Measurements from ENCODE around the gene PHKA1. TPM values are rescaled to one million over a fixed set of nuclear protein-coding genes. Genes with fewer than 3 reads are reported as not detected.

Gene PHKA1
- total and polyA plus RNA-seq, 4 donors: 0.57 to 5.5 (median 1.4) TPM

DNA sequence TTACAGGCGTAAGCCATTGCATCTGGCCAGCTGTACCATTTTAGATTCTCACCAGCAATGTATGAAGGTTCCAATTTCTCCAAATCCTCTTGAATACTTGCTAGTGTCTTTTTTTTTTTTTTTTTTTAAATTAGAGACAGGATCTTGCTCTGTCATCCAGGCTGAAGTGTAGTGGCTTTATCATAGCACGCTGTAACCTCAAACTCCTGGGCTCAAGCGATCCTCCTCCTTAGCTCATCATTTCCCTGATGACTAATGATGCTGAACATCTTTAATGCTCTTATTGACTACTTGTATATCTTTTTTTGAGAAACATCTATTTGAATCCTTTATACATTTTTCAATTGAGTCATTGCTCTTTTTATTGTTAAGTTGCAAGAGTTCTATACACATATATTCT, 181.7 kb downstream of the PHKA1 start:
- no peak overlapping the region for H3K4me3 ChIP-seq (ENCODE audit: low read depth in 1 of 3, low read length in 3 of 3)
- peaks cover 0 to 2% (median 0%) of the 10 kb centered on the region in 4 donors for H3K4me1 ChIP-seq (ENCODE audit: control insufficient read depth in 4 of 4, insufficient read depth in 4 of 4, low read length in 3 of 4)
- no peak for DNase-seq (ENCODE audit: low spot score)
- H3K36me3 ChIP-seq (ENCODE audit: control insufficient read depth in 4 of 4, insufficient read depth in 3 of 4, low read depth in 1 of 4, low read length in 3 of 4): no peaks in the 10 kb centered on the region
- no peaks in the 10 kb centered on the region for H3K9me3 ChIP-seq (ENCODE audit: control insufficient read depth in 4 of 4, low read length in 3 of 4)
- no peak for TF ChIP-seq RAD21 (IDR thresholded peaks at IDR 0.05)
- TF ChIP-seq, protein P1, sequence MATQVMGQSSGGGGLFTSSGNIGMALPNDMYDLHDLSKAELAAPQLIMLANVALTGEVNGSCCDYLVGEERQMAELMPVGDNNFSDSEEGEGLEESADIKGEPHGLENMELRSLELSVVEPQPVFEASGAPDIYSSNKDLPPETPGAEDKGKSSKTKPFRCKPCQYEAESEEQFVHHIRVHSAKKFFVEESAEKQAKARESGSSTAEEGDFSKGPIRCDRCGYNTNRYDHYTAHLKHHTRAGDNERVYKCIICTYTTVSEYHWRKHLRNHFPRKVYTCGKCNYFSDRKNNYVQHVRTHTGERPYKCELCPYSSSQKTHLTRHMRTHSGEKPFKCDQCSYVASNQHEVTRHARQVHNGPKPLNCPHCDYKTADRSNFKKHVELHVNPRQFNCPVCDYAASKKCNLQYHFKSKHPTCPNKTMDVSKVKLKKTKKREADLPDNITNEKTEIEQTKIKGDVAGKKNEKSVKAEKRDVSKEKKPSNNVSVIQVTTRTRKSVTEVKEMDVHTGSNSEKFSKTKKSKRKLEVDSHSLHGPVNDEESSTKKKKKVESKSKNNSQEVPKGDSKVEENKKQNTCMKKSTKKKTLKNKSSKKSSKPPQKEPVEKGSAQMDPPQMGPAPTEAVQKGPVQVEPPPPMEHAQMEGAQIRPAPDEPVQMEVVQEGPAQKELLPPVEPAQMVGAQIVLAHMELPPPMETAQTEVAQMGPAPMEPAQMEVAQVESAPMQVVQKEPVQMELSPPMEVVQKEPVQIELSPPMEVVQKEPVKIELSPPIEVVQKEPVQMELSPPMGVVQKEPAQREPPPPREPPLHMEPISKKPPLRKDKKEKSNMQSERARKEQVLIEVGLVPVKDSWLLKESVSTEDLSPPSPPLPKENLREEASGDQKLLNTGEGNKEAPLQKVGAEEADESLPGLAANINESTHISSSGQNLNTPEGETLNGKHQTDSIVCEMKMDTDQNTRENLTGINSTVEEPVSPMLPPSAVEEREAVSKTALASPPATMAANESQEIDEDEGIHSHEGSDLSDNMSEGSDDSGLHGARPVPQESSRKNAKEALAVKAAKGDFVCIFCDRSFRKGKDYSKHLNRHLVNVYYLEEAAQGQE (IDR thresholded peaks at IDR 0.05): no peak
- no peak overlapping the region for H3K9ac ChIP-seq (ENCODE audit: low read depth in 1 of 2, low read length in 2 of 2)
- no peak overlapping the region for H3K27ac ChIP-seq (ENCODE audit: low read depth in 1 of 2, low read length in 2 of 2)
- no peaks in the 10 kb centered on the region for H3K27me3 ChIP-seq (ENCODE audit: control insufficient read depth in 4 of 4, insufficient read depth in 4 of 4, low read length in 3 of 4)
- 98% methylated on average over 3 of the region's 3 CpGs for WGBS

Small RNA genes within 50 kb of the gene (small RNA-seq; reads per million reads assigned to genes)
- gene BX295541.1: not detected
- gene RF00012: not detected
- not detected for gene RNU1-112P

Other genes starting within 250 kb of the PHKA1 start
- gene HDAC8, start 141.5 kb downstream of the PHKA1 start, total RNA-seq: 10 to 100 TPM; 12.8 to 30.4 TPM
- gene HDAC8, start 141.5 kb downstream of the PHKA1 start, polyA plus RNA-seq: 10 to 100 TPM; 11.1 to 15.2 TPM
- gene DMRTC1B, start 62.6 kb upstream of the PHKA1 start, total RNA-seq: under 1 TPM in 1 of 2 donors, not detected in 1; 0.19 TPM
- not detected for gene DMRTC1B, start 62.6 kb upstream of the PHKA1 start, polyA plus RNA-seq
- not detected for gene FAM236B, start 68.4 kb upstream of the PHKA1 start, total RNA-seq
- not detected for gene FAM236B, start 68.4 kb upstream of the PHKA1 start, polyA plus RNA-seq
- not detected for gene FAM236D, start 93.9 kb upstream of the PHKA1 start, total RNA-seq
- not detected for gene FAM236D, start 93.9 kb upstream of the PHKA1 start, polyA plus RNA-seq
- not detected for gene FAM236C, start 198.3 kb upstream of the PHKA1 start, total RNA-seq
- not detected for gene FAM236C, start 198.3 kb upstream of the PHKA1 start, polyA plus RNA-seq
- not detected for gene FAM236A, start 223.9 kb upstream of the PHKA1 start, total RNA-seq
- not detected for gene FAM236A, start 223.9 kb upstream of the PHKA1 start, polyA plus RNA-seq
- gene DMRTC1, start 229.5 kb upstream of the PHKA1 start, total RNA-seq: not detected
- gene DMRTC1, start 229.5 kb upstream of the PHKA1 start, polyA plus RNA-seq: not detected

Measured in liver (tissue), 10 donors.